ENCODE measurements around the gene CRISP2. TPM values are rescaled to one million over a fixed set of nuclear protein-coding genes. Genes with fewer than 3 reads are reported as not detected.

CRISP2 gene
- total RNA-seq, 2 experiments from 2014 or later: not detected

DNA sequence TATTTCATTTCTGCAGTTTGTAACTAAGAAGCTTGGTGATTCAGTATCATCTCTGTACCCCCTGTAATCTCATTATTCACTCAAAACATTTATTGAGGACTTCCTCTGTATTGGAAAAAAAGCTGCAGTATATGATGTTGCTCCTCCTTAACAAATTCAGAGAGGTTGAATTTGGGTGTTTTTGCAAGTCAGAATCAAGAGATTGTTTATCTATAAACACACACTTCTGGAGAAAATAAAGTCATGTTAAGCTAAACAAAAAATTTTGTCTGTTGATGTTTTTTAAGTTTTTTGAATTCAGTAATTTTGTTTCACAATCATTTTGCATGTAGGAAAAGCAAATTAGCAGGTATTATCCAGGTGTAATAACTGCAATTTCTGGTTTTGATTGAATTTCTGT is 65.3 kb downstream of the CRISP2 start:
- intact Hi-C loops (cut with micrococcal nuclease): no loop called here
- Mint-ChIP-seq H3K36me3 (no peaks in the 10 kb centered on the region), H3K27me3 (no peaks in the 10 kb centered on the region), H3K4me1 (ENCODE audit: low read depth) (no peaks in the 10 kb centered on the region), H3K4me3 (no peak overlapping the region), H3K27ac (no peak overlapping the region), H3K9me3 (no peaks in the 10 kb centered on the region)
- ChIA-PET POLR2A (no interaction called here), CTCF (no interaction called here)
- DNase-seq: no peak

GRCh38 chr6:49647476-49647875 is 65.9 kb downstream of the CRISP2 start:
- H3K27ac Mint-ChIP-seq: no peak overlapping the region
- intact Hi-C loops (cut with micrococcal nuclease): no loop called here
- ChIA-PET CTCF (no interaction called here), POLR2A (no interaction called here)
- DNase-seq: no peak
- no peaks in the 10 kb centered on the region for H3K27me3 Mint-ChIP-seq
- no peaks in the 10 kb centered on the region for H3K9me3 Mint-ChIP-seq
- H3K36me3 Mint-ChIP-seq: no peaks in the 10 kb centered on the region
- no peaks in the 10 kb centered on the region for H3K4me1 Mint-ChIP-seq (ENCODE audit: low read depth)
- H3K4me3 Mint-ChIP-seq: no peak overlapping the region

GRCh38 chr6:49646942-49647341 is 66.4 kb downstream of the CRISP2 start:
- Mint-ChIP-seq H3K9me3 (no peaks in the 10 kb centered on the region), H3K27ac (no peak overlapping the region), H3K27me3 (no peaks in the 10 kb centered on the region), H3K4me3 (no peak overlapping the region), H3K4me1 (ENCODE audit: low read depth) (no peaks in the 10 kb centered on the region), H3K36me3 (no peaks in the 10 kb centered on the region)
- intact Hi-C loops (cut with micrococcal nuclease): no loop called here
- ChIA-PET CTCF (no interaction called here), POLR2A (no interaction called here)
- DNase-seq: no peak

- Mint-ChIP-seq H3K27ac (no peak overlapping the region), H3K4me3 (no peak overlapping the region), H3K27me3 (no peaks in the 10 kb centered on the region), H3K36me3 (no peaks in the 10 kb centered on the region), H3K4me1 (ENCODE audit: low read depth) (no peaks in the 10 kb centered on the region), H3K9me3 (no peaks in the 10 kb centered on the region)
- POLR2A ChIA-PET: no interaction called here
- no peak for DNase-seq
- intact Hi-C loops (cut with micrococcal nuclease): no loop called here
- CTCF ChIA-PET: no interaction called here
These were observed 67.1 kb downstream of the CRISP2 start for GRCh38 chr6:49646130-49646824.

- Mint-ChIP-seq H3K36me3 (no peaks in the 10 kb centered on the region), H3K27ac (no peak overlapping the region), H3K4me1 (ENCODE audit: low read depth) (no peaks in the 10 kb centered on the region), H3K9me3 (no peaks in the 10 kb centered on the region), H3K4me3 (no peak overlapping the region), H3K27me3 (no peaks in the 10 kb centered on the region)
- intact Hi-C loops (cut with micrococcal nuclease): no loop called here
- POLR2A ChIA-PET: no interaction called here
- no peak for DNase-seq
- CTCF ChIA-PET: no interaction called here
These were observed 68.2 kb downstream of the CRISP2 start for GRCh38 chr6:49645139-49645538.

Other genes with a start within 250 kb of the CRISP2 start
- gene GLYATL3, start 213.6 kb downstream of the CRISP2 start, total RNA-seq: not detected
- 1 to 10 TPM in 1 of 2 experiments, under 1 TPM in 1; 0.86 to 1.0 TPM for gene C6orf141, start 162.9 kb downstream of the CRISP2 start, total RNA-seq
- gene RHAG, start 76.7 kb downstream of the CRISP2 start, total RNA-seq: not detected
- gene CRISP3, start 30.8 kb upstream of the CRISP2 start, total RNA-seq: not detected
- gene PGK2, start 73.7 kb upstream of the CRISP2 start, total RNA-seq: not detected
- gene CRISP1, start 153.0 kb upstream of the CRISP2 start, total RNA-seq: not detected